ENCODE measurements around the gene PAX7. TPM values are rescaled to one million over a fixed set of nuclear protein-coding genes. Genes with fewer than 3 reads are reported as not detected.

Gene PAX7
- polyA plus RNA-seq, 1 experiment, result not detected

DNA sequence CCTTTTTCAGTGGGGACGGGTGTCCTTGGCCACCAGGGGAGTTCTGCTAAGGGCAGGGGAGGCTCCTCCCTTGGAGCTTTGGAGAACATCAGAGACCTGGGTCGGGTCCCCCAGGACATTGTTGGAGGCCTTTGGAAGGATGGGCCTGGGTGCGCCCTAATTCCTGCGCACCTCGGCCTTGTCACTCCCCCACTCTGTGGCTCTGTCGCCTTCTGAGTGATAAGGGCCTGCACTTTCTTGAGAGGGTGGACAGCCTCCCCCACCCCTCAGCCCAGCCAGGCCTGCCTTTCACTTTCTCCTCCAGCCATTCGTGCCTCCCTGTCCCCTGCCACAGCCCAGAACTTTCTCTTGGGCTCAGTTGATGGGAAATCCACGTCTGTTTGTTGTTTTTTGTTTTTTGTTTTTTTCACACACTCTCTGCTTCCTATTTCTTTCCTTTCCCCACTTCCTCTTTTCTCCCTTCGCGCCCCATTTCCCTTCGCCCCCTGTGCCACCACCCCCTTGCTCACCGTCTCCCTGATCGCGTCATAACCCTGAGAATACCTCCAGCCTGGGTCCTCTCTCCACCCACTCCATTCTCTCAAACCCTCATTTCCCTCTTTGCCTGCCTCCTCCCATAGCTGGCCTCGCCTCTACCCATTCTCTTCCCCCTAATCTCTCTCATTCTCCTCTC lies 85.6 kb downstream of the PAX7 start:
- Histone ChIP-seq H3K36me3 (ENCODE audit: control insufficient read depth, insufficient read depth, low read length) (no peaks in the 10 kb centered on the region), H3K4me3 (ENCODE audit: low read depth, low read length) (no peak overlapping the region), H3K27me3 (ENCODE audit: control insufficient read depth, insufficient read depth, low read length) (peaks cover 18% of the 10 kb centered on the region)
- POLR2A ChIA-PET, result no interaction called here
- CTCF ChIA-PET, result no interaction called here
- no peak for DNase-seq (ENCODE audit: low read depth)
- TF ChIP-seq, protein P1, sequence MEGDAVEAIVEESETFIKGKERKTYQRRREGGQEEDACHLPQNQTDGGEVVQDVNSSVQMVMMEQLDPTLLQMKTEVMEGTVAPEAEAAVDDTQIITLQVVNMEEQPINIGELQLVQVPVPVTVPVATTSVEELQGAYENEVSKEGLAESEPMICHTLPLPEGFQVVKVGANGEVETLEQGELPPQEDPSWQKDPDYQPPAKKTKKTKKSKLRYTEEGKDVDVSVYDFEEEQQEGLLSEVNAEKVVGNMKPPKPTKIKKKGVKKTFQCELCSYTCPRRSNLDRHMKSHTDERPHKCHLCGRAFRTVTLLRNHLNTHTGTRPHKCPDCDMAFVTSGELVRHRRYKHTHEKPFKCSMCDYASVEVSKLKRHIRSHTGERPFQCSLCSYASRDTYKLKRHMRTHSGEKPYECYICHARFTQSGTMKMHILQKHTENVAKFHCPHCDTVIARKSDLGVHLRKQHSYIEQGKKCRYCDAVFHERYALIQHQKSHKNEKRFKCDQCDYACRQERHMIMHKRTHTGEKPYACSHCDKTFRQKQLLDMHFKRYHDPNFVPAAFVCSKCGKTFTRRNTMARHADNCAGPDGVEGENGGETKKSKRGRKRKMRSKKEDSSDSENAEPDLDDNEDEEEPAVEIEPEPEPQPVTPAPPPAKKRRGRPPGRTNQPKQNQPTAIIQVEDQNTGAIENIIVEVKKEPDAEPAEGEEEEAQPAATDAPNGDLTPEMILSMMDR (IDR thresholded peaks at IDR 0.05; ENCODE audit: insufficient read depth, low read depth, low read length), result no peak

DNA sequence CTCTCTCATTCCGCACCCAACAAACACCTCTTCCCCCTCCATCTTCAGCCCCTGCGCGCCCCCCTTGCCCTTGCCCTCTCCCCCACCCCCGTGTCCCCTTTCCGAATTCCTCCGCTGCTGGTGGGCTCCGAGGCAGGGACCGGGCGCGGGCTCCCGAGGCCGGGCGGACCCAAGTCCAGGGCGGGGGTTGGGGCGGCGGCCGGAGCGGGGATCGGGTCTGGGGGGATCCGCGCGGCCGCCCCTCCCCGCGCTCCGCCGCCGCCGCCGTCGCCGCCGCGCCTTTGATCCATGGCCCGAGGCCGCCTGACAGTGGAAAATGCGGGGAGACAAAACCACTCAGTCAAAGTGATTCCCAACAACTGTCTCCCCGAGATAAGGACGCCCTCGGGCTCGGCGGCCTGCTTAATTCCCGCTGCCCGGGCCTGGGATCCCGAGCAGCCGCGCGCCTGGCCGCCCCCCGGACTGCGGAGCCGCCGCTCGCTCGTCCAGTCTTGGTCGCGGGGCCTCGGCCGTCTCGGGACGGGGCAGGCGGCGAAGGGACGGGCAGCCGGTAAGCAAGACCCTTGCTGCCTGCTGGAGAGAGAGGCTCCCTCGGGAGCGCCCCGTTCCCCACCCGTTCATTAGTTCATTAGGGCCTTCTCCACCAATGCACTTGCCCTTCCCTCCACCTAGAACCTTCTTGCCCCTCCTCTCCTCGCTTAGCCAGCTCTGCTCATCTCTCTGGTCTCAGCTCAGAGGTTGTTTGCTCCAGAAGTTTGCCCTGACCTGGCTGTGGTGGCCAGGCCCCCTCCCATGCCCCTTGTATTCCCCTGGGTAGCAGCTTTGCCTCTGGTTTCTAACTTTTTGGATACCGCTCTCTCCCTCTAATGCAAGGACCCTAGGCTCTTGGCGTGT lies 86.4 kb downstream of the PAX7 start:
- H3K4me3 ChIP-seq (ENCODE audit: low read depth, low read length), result no peak overlapping the region
- TF ChIP-seq, protein P1 (IDR thresholded peaks at IDR 0.05; ENCODE audit: insufficient read depth, low read depth, low read length), result no peak
- CTCF ChIA-PET, result no interaction called here
- no peak for DNase-seq (ENCODE audit: low read depth)
- no peaks in the 10 kb centered on the region for H3K36me3 ChIP-seq (ENCODE audit: control insufficient read depth, insufficient read depth, low read length)
- H3K27me3 ChIP-seq (ENCODE audit: control insufficient read depth, insufficient read depth, low read length), result peaks cover 18% of the 10 kb centered on the region
- POLR2A ChIA-PET, result no interaction called here

DNA sequence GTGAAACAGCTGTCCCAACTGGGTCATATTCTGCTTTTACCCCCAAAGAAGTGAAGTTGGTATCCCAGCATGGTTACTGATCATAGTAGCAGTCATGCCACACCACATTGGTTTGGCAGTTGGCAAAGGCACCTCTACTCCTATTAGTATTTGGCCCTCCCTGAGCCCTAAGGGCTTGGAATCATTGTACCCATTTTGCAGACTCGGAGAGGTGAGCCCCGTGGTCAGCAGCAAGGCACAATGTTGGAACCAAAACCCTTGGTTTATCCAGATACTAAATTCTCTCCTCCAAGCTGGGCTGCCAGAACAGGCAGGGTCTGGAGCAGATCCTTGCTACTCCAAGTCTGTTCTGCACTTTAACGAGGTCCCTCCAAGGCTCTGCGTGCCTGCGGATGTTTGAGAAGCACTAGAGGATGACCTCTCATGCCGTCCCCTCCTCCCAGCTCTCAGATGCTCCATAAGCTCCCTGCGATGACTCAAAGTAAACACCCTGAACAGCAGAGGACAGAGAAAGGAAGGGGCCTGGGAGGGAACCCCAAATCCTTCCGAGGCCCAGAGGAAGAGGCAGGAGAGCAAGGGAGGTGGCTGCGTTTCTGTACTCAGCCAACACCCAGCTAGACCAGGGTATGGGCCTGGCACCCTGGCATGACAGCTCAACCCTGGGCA lies 89.3 kb downstream of the PAX7 start:
- CTCF ChIA-PET, result interaction anchor here (0.8 kb wide), 1 partner anchor 354 kb away, joined by 4 read pairs; no protein-coding TSS in a partner anchor
- TF ChIP-seq, protein P1 (IDR thresholded peaks at IDR 0.05; ENCODE audit: insufficient read depth, low read depth, low read length), result no peak
- no peak for DNase-seq (ENCODE audit: low read depth)
- no peak overlapping the region for H3K4me3 ChIP-seq (ENCODE audit: low read depth, low read length)
- H3K36me3 ChIP-seq (ENCODE audit: control insufficient read depth, insufficient read depth, low read length), result no peaks in the 10 kb centered on the region
- peaks cover 20% of the 10 kb centered on the region for H3K27me3 ChIP-seq (ENCODE audit: control insufficient read depth, insufficient read depth, low read length)
- POLR2A ChIA-PET, result no interaction called here

- ChIA-PET POLR2A (no interaction called here), CTCF (no interaction called here)
- Histone ChIP-seq H3K4me3 (ENCODE audit: low read depth, low read length) (no peak overlapping the region), H3K36me3 (ENCODE audit: control insufficient read depth, insufficient read depth, low read length) (no peaks in the 10 kb centered on the region), H3K27me3 (ENCODE audit: control insufficient read depth, insufficient read depth, low read length) (peaks cover 15% of the 10 kb centered on the region)
- TF ChIP-seq, protein P1 (IDR thresholded peaks at IDR 0.05; ENCODE audit: insufficient read depth, low read depth, low read length), result no peak
- no peak for DNase-seq (ENCODE audit: low read depth)
These were observed 90.4 kb downstream of the PAX7 start for GRCh38 chr1:18721041-18721440.

DNA sequence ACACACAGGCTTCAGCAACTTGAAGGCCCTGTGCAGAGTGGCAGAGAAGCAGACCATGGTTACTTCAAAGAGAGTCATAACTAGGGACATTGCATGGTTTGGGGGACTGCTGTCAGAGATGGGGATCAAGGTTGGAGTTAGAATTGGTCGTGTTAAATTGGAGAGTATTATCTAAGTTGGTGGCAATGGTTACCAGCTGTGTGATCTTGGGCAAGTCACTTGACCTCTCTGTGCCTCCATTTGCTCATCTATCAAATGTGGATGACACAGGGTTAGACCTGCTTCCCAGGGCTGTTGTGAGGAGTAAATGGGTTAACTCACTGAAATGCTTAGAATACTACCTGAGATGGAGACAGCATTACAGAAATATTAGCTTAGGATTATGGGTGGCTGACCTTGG lies 91.1 kb downstream of the PAX7 start:
- Histone ChIP-seq H3K4me3 (ENCODE audit: low read depth, low read length) (no peak overlapping the region), H3K36me3 (ENCODE audit: control insufficient read depth, insufficient read depth, low read length) (no peaks in the 10 kb centered on the region), H3K27me3 (ENCODE audit: control insufficient read depth, insufficient read depth, low read length) (peaks cover 16% of the 10 kb centered on the region)
- TF ChIP-seq, protein P1 (IDR thresholded peaks at IDR 0.05; ENCODE audit: insufficient read depth, low read depth, low read length), result no peak
- ChIA-PET POLR2A (no interaction called here), CTCF (no interaction called here)
- no peak for DNase-seq (ENCODE audit: low read depth)

All from BJ (cell line).